HG03139 (cell line): ENCODE measurements around the gene TACR1.

ENCODE experiments used
- ATAC-seq: cut with Tn5 transposase; IDR thresholded peaks from one replicate; pipeline ENCODE4 v1.9.1; 2021; ENCODE audit not compliant: unreplicated experiment

TACR1 gene

DNA sequence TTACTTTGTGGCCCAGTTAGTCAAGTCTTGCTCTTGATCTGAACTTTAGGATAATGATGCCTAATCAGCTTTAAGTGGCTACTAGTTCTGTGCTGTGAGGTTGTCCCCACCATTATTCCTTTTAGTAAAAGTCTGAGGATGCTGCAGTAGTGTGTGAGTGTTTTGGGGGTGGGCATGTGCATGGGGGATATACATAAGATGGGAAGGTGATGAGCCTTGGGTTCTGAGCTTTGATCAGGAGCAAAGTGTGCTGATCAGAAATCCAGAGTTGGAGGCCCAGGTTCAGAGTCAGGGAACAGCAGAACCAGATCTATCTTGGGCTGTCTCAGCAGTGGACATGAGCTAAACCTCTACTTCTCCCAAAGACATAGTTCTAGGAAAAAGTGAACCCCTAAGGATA is 174.1 kb downstream of the TACR1 start:
- ATAC-seq: no peak

DNA sequence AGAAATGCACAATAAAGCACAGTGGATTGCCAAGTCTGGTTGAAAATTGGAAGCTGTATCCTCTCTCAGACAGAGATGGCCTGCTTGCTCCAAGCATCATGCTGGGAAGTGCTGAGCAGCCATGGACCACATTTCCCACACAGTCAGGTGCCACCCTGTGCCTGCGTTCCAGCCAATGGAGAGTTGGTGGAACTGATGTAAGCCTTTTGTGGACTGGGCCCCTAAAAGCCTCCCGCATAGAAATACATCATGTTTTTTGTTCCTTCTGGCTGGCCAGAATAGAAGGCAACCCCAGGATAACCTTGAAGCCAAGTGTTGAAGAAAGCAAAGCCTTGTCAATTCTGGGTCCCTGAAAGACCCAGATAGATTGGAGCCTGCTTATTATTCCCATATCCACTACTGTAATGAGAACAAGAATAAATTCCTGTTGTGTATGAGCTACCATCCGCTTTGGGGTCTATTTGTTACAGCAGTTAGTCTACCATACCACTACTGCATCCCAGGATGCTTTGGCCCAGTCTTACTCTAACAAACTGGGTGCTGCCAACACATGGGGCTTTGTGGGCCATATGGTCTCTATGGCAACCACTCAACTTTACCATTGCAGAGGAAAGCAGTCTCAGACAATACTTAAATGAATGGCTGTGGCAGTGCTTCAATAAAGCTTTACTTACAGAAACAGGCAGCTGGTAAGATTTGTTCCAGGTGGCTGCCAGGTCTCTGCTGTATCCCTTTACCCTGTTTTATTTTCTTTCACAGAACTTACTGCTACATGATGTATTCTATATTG is 175.5 kb downstream of the TACR1 start:
- ATAC-seq: no peak

DNA sequence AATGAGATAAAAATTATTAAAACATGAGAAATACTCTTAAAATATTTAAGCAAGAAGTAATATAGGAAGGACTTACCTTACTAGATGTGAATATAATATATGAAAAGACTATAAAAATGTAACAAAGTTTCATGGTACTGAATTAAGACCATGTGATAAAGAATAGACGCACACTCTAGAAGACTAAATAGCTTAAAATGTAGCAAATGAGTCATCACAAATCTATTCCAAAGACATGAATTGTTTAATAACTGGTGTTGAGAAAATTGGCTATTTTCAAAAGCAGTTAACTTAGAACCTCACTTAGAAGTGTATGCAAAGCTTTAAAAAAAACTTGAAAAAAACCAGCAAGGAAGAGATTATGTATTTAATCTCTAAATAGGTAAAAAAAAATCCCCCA is 176.8 kb downstream of the TACR1 start:
- no peak for ATAC-seq

DNA sequence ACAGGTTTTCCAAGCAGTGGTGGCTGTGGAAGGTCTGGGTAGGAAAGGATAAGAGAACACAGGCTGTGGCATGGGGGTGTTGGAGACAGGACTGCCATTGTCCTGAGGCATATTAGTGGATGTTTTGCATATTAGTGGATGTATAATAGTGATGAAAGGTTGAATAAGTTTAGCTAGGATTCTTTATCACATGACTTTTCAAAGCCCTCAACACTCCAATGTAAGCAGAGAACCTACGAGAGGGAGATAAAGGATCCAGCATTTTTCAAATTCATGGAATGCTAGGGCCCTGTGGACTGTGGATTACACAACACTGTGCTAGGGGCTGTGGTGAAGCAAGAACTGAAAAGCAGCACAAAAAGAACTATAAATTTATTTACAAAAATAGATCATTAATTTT is 177.6 kb downstream of the TACR1 start:
- no peak for ATAC-seq

DNA sequence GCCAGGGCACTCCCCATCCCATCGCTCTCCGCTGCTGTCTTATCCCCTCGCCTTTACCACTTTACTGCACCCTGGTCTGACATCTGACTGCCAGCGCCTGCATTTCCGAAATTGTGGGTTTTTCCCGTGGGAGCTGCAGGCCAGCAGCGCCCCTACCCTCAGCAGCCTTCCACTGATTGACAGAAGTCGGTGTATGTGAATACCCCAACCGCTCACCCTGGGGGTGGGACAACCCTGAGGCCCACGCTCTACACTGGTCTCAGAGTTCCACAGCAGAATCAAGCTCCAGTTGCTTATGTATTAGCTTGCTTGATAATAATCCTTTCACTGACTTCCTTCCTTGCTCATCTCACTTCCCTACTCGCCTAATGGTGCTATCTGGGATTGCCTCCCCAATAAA is 178.8 kb downstream of the TACR1 start:
- ATAC-seq: no peak

DNA sequence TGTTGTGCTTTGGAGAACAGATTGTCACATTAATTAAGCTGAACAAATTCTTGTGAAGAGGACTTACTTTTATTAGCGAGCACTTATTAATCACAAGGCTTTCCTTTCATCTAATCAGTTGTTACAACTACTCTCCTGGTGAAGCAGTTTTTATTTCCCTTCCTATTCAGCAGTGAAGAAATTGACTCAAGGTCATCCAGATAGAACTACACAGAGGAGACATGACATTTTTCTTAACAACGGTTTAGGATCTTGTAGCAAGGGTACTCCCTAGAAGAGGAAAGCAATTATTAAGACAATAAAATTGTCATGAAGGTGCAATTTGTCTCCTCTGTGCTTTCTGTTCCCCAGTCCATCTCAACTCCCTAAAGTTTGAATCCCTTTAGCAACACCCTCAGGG is 179.5 kb downstream of the TACR1 start:
- no peak for ATAC-seq

DNA sequence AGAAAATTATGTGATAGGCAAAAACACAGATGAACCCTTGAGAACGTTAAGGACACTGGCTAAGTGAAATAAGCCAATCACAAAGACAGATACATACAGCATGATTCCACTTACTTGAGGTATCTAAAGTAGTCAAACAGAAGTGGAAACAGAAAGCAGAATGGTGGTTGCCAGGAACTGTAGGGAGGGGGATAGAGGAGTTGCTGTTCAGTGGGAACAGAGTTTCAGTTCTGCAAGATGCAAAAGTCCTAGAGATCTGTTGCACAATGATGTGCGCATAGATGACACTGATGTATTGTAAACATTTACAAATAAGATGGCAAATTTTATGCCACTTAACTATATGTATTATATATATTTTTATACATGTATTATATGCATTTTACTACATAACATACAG is 181.2 kb downstream of the TACR1 start:
- ATAC-seq: no peak

DNA sequence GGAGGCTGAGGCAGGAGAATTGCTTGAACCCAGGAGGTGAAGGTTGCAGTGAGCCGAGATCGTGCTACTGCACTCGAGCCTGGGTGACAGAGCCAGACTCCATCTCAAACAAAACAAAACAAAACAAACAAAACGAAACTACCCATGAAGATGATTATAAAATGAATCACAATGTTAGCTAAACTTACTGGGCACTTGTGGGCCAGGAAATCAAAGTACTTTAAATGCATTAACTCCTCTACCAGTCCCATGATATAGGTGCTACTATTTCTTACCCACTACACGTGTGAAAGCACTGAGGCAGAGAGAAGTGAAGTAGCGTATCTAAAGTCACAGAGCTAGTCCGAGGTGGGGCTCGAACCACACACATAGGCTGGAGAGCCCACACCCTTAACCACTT is 187.2 kb downstream of the TACR1 start:
- ATAC-seq: no peak

DNA sequence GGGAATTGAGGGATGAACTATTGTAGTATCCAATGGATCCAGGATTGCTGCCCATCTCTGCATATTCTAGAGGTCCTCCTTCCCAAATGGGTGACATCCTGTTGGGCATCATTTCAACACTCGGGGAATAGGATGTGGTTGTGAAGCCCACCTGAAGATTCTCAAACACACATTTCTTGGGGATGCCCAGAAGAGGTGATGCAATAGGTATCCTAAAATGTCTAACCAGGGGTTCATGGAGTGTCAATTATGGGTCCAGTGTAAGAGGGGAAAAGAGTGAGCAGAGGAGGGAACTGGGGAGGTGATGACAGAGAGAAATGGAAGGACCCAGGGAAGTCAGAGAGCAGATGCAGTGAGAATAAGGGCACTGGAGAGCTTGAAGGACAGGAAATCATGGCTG is 188.7 kb downstream of the TACR1 start:
- ATAC-seq: no peak

DNA sequence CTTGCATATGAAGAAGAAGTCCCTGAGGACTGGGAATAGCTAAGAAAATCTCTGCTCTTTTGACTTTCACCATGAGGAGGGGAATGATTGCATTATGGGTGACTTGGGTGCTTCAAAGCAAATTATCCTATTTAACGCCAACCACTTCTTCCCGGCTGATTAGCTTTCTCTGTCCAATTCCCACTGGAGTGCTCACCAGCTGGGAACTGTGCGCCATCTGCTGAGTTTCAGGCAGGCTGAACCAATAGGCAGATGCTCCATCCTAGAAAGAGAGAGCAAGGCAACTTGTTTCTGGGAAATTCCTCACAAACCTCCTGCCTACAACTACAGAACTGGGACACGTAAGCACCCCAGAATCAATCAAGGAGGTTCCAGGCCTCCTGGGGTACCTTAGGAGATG is 191.5 kb downstream of the TACR1 start:
- no peak for ATAC-seq

DNA sequence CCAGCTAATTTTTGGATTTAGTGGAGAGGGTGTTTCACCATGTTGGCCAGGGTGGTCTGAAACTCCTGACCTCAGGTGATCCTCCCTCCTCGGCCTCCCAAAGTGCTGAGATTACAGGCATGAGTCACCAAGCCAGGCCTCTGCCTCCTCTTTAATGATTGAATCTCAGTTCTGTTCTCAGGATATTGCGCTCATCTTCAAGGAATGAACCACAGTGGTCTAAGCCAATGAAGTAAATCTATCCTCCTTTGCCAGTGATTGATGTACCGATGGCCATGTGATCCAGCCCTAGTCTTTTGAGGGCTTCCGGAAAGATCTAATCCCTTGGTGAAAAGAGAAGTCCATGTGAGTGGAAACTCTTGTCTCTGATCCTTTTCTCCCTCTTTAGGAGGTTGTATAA is 192.3 kb downstream of the TACR1 start:
- ATAC-seq: no peak

DNA sequence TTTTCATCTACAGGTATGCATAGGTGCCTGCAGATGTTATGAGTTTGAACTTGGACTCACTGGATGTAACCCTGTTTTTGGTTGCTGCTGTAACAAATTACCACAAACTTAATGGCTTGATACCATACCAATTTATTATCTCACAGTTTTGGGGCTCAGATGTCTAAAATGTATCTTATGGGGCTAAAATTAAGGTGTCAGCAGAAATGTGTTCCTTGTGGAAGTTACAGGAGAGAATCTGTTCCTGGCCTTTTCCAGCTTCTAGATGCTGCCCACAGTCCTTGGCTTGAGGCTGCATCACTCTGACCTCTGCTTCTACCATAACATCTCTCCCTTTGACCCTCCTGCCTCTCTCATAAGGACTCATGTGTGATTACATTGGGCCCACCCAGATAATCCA is 193.3 kb downstream of the TACR1 start:
- no peak for ATAC-seq

DNA sequence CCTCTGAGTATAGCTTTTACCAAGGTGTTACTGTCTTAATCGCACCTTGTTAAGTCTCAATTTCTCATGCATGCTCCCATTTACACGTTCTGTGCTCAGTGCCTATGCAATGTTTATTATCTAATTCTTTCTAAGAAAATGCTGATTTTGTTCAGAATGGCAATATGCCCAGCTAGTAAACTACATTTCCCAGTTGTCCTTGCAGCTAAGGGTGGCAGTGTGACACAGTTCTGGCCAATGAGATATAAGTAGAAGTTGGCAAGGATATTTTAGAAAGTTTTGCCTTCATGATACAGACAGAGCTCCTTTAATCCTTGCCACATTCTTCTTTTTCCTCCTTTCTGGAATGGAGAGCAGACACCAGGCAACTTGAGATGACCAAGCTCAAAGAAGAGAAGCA is 195.5 kb downstream of the TACR1 start:
- ATAC-seq: no peak

DNA sequence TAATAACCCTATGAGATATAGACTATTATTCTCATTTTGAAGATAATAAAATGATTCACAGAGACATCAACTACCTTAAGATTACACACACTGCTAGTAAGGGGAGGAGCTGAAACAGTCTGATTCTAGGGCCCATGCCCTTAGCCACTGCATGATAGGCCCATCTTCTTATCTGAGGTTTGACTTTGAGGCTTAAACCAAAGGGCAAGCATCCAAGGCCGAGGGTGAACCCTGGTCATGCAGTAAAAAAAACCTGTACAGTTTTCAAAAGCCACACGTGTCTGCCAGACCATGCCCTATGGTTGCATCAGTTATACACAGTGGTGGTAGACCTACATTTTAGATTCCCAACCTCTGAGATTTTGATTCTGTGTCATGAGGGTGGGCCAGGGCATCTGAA is 196.0 kb downstream of the TACR1 start:
- ATAC-seq: no peak

DNA sequence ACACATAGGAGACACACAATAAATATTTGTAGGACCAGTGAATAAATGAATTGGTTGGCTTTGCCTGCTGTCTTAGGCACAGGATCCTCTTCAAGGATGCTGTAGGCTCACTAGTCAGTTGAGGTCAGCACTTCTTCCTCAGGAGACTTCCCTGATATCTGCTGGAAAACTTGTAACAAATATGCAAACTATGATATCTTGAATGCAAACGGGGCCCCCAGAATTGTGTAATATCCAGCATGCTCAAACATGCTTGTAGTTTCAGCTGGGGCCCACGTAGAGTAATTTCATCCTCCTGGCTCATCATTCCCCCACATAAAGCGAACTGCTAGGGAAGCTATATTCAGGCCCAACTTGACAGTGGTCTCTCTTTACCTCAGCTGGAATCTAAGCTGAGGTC is 197.3 kb downstream of the TACR1 start:
- no peak for ATAC-seq

DNA sequence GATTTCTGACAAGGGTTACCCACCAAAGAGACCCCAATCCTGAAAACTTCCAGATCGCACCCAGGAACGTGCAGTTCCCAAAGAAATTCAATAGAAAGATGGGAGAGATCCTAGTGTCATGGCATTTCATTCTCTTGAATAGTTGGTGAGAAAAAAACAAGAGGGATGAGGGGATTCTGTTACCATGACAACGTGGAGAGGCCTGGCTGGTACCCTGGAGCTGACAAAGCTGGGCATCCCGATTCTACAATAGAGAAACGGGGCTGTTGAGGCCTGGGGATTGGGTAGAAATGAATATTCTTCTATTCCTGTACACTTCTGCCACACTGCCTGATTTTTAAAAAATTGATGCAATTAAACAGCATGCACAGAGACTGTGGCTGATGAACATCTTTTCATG is 199.9 kb downstream of the TACR1 start:
- ATAC-seq: no peak
